ENCODE measurements around the gene LSM10. TPM values are rescaled to one million over a fixed set of nuclear protein-coding genes. Genes with fewer than 3 reads are reported as not detected.
A peak's percentile ranks its signal among the peaks of the same experiment; 100 is the strongest.

LSM10 gene
- total and polyA plus RNA-seq, 2 of the 4 experiments (the other 2 are of a cell fraction), result 11.7 to 78.9 TPM

DNA sequence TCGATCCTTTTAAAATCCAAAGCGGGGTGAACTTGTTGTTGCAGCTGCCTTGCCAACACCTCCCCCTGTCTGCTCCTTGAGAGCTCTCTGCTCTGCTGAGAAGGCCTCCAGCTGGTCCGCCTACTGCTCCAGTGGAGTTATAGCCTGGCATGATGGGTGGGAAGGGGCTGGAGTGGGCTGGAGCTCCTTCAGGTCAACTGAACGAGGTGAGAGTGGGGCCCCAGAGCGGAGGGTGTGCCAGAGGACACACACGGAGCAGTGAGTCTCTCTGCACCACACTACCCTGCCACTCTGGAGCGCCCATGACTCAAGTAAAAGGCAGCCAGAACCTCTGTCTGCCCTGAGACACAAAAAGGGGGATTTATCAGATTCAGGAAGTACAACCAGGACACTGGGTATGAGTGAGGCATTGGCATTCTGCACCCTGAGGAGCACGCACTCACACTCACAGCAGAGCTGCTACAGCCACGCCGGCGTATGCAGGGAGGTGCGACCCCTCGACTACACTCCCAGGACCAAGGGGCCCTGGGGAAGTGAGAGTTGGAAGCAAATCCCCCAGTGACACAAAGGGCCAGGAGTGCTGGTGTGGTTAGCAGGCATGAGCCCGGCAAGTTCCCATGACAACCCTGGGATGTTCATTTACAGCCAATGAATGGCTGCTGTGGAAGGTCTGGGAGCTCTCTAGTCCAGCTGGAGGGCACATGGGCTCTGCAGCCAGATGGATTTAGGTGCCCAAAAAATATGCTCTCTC, 46.3 kb downstream of the LSM10 start:
- intact Hi-C loops (cut with micrococcal nuclease), result loop anchor here (2.0 kb wide), 2 partner anchors 29 to 69 kb away; partner anchors contain the start of gene EVA1B
- Histone ChIP-seq H3K4me2 (ENCODE audit: low read depth, low read length) (peak overlapping the region; percentile 53), H4K20me1 (ENCODE audit: insufficient read depth, low read length) (no peaks in the 10 kb centered on the region), H4K91ac (ENCODE audit: insufficient read depth, low read depth, low read length) (peak overlapping the region; percentile 100), H3K36me3 (ENCODE audit: control insufficient read depth, insufficient read depth, low read length) (peaks cover 49% of the 10 kb centered on the region), H3K4me1 (ENCODE audit: control insufficient read depth, insufficient read depth, low read length) (peaks cover 45% of the 10 kb centered on the region), H3K56ac (ENCODE audit: extremely low read depth, insufficient read depth, low read length) (peak overlapping the region; percentile 97), H3K9me3 (ENCODE audit: control insufficient read depth, insufficient read depth, low read length) (no peaks in the 10 kb centered on the region), H2BK20ac (ENCODE audit: low read depth, low read length) (peak overlapping the region; percentile 98), H3K23ac (ENCODE audit: low read depth, low read length) (peak overlapping the region; percentile 99), H2AFZ (replicated peaks; ENCODE audit: low read length, poor library complexity) (peak overlapping the region; percentile 86), H2BK15ac (ENCODE audit: low read depth, low read length) (peak overlapping the region; percentile 97), H3K27ac (ENCODE audit: insufficient read depth, low read length) (peak overlapping the region; percentile 91), H3K79me1 (ENCODE audit: low read depth in 1 of 2, low read length in 2 of 2) (peaks cover 13 to 71% of the 10 kb centered on the region in 2 experiments; a peak in 3 of 4 replicates), H2AK9ac (replicated peaks; ENCODE audit: low read depth, low read length, poor library complexity) (peak overlapping the region; percentile 100), H4K5ac (ENCODE audit: low read depth, low read length) (peak overlapping the region; percentile 77), H2AK5ac (ENCODE audit: low read depth, low read length) (peak overlapping the region; percentile 99), H3K4ac (ENCODE audit: low read depth, low read length) (peak overlapping the region; percentile 100), H3K9ac (ENCODE audit: low read depth, low read length) (peak overlapping the region; percentile 50), H2BK120ac (ENCODE audit: low read depth, low read length) (peak overlapping the region; percentile 99), H2BK5ac (ENCODE audit: low read depth, low read length, poor library complexity, severe bottlenecking) (peak overlapping the region; percentile 99), H3K18ac (ENCODE audit: low read depth, low read length) (peak overlapping the region; percentile 81), H3K9me1 (ENCODE audit: insufficient read depth, low read length) (peaks cover 37% of the 10 kb centered on the region), H4K8ac (ENCODE audit: low read depth in 2 of 2, low read length in 2 of 2) (peak overlapping the region; percentile 78 to 98), H3K4me3 (ENCODE audit: insufficient read depth, low read depth, low read length) (no peak overlapping the region), H3K27me3 (ENCODE audit: control insufficient read depth, insufficient read depth, low read length) (no peaks in the 10 kb centered on the region), H3K14ac (replicated peaks; ENCODE audit: low read depth, low read length) (peak overlapping the region; percentile 98)
- POLR2A ChIA-PET (ENCODE audit: unreplicated experiment), result interaction anchor here (1.2 to 1.7 kb wide), 2 partner anchors 35 to 202 kb away, joined by 3 to 5 read pairs; partner anchors contain the start of gene TRAPPC3
- ATAC-seq (ENCODE audit: low read depth) (peak; percentile 66), DNase-seq (peak; percentile 86)
- dilution Hi-C loops (cut with HindIII; ENCODE audit: low sequenced_read_pairs, unreplicated experiment), result no loop called here
- in situ Hi-C loops (cut with MboI; ENCODE audit: low sequenced_read_pairs), result no loop called here
- CTCF ChIA-PET, result interaction anchor here (1.0 to 3.2 kb wide), 4 partner anchors 9 to 28 kb away, joined by 4 to 18 read pairs (median 10); partner anchors contain the start of gene EVA1B
- TF ChIP-seq CEBPB (IDR thresholded peaks at IDR 0.05; ENCODE audit: low read depth, low read length) (no peak), SMC3 (IDR thresholded peaks at IDR 0.05; ENCODE audit: low read depth, low read length) (no peak), CHD1 (IDR thresholded peaks at IDR 0.05; ENCODE audit: low read depth, low read length) (no peak), MAFK (IDR thresholded peaks at IDR 0.05; ENCODE audit: low read depth, low read length) (no peak), RAD21 (IDR thresholded peaks at IDR 0.05; ENCODE audit: low read length) (peak; percentile 10; the same call in 1 of the 2 replicates), RCOR1 (IDR thresholded peaks at IDR 0.05; ENCODE audit: insufficient replicate concordance, low read length) (peak; percentile 73), BHLHE40 (IDR thresholded peaks at IDR 0.05; ENCODE audit: low read depth, low read length) (no peak), FOS (IDR thresholded peaks at IDR 0.05; ENCODE audit: low read depth, low read length) (peak; percentile 30; the same call in 1 of the 2 replicates), POLR2A (IDR thresholded peaks at IDR 0.05; ENCODE audit: low read depth, low read length) (0 out of 2 replicates have a peak, but pooled peaks have one; percentile 25), MAZ (IDR thresholded peaks at IDR 0.05; ENCODE audit: borderline replicate concordance, low read depth, low read length) (no peak), MXI1 (IDR thresholded peaks at IDR 0.05; ENCODE audit: borderline replicate concordance, low read depth, low read length) (peak; percentile 85; the same call in 1 of the 2 replicates)
- TF ChIP-seq, protein P1, sequence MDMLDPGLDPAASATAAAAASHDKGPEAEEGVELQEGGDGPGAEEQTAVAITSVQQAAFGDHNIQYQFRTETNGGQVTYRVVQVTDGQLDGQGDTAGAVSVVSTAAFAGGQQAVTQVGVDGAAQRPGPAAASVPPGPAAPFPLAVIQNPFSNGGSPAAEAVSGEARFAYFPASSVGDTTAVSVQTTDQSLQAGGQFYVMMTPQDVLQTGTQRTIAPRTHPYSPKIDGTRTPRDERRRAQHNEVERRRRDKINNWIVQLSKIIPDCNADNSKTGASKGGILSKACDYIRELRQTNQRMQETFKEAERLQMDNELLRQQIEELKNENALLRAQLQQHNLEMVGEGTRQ (IDR thresholded peaks at IDR 0.05; ENCODE audit: low read depth, low read length), result peak; percentile 41; the same call in 1 of the 2 replicates
- WGBS, 2 experiments (ENCODE audit: extremely low coverage in 2 of 2, insufficient read length in 1 of 2), result no CpG with 5 or more reads among the region's 14 CpGs
- no TSS peak for BruUV-seq (replicated peaks)
